Activated effector memory CD4-positive, alpha-beta T cell treated with anti-CD3 and anti-CD28 coated beads, Interleukin-2, amount 50 U/mL, for 16 hours (primary cell): ENCODE measurements around the gene GMFB.
"Not testable (repeated sequence)": the region's sequence is repeated elsewhere in the genome, so short reads cannot be mapped to it uniquely, and the experiment has no call there.

ENCODE experiments used
- DNase-seq: peaks from one replicate; pipeline ENCODE4 v3.0.0-alpha.2; 2020

The GMFB gene

DNA sequence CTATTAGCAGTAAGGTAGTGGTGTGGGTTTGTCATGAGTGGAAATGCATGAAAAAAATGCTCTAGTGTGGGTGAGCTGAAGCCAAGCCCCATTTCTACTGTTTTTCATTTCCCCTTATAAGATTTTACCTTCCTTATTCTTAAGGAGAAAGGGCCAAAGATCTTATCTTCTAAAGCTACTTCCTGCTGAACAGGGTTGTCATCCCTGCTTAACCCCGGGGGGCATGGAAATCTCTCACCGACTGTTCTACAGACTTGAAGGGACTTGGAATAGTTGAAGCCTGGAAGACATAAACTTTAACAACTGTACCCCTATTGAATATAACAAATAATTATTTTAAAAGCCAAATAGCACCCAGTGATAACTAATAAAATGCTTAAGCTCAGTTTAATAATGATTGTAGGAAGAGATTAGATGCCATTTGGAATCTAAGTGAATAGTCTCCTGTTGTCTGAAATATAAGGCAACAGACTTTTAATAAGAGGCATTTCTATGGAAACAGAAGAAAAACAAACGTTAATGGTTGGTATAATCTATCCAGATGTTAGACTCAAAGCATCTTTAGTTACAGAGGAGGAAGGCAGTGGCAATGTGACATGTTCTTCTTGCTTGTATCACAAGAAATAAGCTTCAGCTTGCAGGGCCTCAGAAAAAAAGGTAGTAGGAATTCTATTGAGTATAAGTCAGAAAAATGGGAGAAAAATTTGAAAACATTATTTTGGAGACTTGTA, 1.8 kb upstream of the GMFB start:
- DNase-seq = no peak

DNA sequence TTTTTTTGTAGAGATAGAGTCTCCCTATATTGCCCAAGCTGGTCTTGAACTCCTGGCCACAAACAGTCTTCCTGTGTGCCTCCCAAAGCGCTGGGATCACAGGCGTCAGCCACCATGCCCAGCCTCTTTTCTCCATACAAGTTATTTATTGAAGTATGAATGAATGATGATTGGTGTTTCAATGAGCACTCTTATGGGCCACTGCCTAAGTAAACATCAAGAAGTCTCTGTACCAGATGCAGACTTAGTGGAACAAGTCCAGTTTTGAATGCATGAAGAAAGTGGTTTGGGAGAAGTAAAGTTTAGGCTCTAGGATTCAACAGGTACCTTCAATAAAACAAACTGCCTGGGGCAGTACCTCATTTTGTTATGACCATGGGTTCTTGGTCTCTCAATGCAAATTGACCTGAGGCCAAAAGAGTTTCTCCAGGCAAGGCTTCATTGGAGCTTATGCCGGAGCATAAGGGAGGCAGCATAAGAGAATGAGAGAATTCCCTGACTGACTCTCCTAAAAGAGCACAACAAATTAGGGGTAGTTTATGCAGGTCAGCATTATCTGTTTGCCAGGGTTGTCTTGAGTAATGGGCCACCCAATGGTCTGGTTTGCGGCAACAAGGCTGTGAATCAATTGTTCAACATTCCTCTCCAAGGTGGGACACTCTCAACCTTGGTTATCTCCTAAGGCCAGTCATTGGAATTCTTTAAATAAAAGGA, 1.1 kb upstream of the GMFB start:
- DNase-seq = no peak

DNA sequence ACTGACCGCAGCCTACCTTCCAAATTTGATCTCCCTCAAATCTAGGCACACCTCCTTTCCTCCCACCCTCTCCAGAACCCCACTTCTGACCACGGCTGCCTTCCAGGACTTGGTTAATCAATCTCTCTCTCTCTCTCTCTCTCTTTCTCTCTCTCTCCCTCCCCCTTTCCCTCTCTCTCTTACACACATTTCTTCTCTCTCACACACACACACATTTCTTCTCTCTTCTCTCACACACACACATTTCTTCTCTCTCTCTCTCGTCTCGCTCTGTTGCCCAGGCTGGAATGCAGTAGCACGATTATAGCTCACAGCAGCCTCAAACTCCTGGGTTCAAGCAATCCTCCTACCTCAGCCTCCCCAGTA, 521 bp upstream of the GMFB start:
- no peak for DNase-seq

DNA sequence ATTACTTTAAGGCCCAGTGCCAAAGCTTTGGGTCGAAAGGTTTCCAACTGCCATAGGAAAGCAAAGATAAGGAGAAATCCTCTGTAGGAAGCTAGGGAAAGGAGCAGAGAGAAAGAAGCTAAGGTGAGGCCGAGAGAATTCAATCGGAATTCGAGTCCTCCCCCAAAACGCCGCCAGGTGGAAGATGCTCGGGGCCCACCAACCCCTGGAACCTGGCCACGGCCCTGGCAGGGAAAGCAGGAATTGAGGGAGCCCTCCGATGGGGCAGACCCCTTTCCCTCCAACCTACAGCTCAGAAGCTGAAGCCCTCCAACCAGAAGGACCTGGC, 498 bp downstream of the GMFB start:
- DNase-seq = no peak

DNA sequence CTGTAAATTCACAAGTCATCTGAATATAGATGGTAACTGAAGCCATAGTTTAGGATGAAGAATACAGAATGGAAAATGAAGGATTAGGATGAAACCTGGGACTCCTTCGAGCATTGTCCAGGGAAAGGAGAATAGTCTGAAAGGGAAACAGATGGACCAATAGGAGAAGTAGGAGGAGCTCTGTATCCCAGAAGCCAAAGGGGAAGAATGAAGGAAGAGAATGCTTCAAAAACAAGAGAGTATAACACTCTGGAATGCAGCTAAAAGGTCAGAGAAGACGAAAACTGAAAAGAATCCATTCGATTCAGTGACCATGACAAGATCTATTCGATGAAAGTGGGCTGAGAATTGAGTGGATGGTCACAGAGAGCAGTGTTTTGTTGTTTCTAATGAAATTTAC, 1.0 kb downstream of the GMFB start:
- no peak for DNase-seq

DNA sequence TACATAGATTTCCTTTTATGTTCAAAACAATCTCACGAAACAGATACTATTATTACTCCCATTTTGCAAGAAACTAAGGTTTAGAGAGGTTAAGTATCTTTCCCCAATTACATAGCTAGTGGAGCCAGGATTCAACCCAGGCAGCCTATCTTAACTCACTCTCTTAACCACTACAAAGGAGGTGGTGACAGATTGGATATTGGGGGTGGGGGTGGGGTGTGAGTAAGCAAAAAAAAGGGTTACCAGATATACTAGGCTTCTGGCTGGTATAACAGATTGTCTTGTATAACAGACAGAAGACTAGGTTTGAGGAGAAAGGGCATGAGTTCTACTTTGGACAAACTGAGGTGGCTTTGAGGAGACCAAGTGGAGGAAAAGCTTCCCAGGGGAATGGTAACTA, 2.1 kb downstream of the GMFB start:
- DNase-seq = no peak

DNA sequence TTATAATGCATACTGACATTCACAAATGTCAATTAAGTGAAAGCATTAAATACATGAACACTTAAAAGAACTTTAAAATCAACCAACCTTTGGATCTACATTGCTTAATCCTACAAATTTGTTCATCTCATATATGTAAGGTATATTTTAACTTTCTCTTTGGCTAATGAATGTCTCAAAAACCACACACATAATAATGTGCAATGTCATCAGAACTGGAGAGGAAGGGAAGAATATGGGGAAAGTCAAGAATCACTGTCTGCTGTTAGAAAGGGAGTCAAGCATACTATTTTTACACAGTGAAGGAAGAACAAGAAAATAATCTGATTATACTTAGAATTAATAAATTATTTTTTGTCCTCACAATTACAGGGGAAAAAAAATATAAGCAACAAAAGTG, 4.9 kb downstream of the GMFB start:
- DNase-seq = no peak

DNA sequence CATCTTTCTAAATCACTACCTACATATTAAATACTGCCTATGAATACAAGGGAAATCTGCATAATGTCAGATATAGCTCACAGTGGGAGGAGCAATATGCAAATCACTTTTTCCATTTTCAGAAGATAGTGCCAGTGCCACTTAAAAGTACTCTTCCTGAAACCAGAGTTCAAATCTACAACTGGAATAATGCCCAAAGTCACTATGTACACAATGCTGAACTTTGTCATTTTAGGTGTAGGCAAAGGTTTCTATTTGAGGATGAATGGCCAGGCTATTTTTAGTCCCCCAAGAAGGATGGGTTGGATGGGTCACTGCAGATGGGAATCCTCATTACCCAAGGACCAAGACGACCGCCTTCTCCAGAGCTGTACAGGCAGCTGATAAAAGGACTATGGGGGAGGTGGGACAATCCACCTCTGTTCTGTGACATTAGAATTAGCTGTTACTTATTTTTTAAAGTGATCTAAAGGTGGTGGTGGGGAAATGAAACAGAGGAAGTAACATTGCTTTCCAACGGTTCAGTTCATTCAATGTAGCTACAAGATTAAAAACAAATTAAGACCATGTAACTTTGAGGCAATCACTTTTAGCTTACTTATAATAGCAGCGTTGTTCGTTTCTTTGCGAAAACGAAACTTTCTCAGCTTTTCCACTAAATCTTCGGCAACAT, 5.6 kb downstream of the GMFB start:
- DNase-seq = no peak

DNA sequence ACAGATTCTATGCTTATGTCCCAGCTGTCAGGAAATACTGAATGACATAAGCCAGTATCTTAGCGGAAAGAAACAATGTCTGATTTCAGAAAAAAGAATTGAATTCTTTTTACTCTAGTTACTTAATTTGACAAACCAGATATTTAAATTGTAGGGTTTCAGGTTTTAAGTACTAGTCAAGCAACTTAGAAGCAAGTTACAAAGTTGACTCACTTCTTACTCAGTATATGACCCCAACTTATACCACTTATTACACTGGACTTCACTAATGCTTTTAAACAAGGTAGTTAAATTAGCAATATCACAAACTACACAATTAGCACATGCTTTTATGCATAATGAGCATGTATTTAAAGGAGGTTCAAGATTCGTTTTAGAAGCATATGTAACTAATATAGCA, 7.1 kb downstream of the GMFB start:
- no peak for DNase-seq

DNA sequence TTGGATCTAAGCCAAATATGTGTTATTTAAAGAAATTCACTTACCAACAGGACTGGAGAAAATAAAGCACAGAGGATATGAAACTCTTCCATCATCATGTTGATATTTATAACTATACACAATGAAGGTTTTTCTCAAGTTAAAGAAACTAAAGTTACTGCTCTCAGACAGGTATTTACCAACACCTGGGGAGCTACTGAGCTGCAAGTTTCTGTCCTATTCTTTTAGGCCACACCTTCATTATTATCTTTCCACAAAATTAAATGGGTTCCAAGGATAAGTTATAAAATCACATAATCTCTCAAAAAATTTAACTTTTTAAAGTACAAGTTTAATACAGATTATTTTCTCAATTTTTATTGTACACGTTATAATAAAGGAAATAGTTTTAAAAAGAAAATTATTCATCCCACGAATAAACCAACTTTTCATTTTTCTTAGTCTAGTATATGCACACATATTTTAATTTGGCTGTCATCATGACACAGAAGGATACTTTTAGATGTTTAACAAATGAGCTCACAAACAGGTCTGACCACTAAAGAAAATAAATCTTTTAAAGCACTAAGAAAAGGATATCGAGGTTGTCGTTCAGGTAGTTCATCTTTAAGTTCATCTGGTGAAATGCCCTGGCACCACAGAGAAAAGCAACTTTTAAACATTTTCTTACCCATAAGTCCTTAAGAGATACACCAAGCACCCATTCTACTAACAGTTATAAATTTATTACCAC, 7.8 kb downstream of the GMFB start:
- DNase-seq = no peak

DNA sequence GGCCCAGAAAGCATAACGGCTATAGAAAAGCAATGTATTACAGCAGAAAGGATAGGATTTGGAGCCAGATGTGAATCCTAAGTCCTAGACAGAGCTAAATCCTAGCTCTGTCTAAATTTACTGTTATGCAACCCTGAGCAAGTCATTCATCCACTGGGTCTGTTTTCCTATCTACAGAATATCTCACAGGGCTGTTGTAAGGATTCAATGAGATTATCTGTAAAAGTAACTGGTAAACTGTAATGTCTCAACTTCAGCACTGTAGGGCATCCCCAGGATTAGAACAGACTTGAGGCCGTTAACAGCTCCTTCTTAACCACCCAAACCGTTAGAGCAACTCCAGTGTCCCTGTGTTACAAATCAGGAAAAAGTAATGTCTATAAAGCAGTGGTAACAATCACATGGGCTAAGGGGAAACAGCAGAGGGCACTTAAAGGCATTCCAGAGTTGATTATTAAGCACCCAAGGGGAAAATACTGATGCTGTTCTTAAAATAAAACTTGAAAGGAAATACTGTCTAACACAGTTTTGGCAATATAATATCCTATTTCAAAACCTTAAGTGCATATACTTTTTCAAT, 10.1 kb downstream of the GMFB start:
- no peak for DNase-seq

DNA sequence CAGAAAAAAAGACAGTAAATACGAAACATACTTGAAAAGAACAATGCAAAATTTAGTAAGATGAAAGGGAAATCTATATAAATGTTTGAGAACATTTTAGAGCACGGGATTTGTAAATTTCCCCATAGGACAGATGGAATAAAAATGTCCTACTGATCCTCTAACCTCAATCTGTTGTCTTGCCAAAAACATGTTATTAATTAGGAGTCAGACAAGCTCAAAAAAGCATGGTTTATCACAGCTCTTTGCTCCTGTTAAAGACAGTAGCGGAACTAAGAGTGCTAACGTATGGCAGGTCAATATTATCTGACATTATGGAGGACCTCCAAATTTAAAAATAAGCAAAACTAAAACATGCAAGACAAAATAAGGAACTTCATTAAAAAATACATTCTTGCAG, 12.9 kb downstream of the GMFB start:
- DNase-seq = no peak

DNA sequence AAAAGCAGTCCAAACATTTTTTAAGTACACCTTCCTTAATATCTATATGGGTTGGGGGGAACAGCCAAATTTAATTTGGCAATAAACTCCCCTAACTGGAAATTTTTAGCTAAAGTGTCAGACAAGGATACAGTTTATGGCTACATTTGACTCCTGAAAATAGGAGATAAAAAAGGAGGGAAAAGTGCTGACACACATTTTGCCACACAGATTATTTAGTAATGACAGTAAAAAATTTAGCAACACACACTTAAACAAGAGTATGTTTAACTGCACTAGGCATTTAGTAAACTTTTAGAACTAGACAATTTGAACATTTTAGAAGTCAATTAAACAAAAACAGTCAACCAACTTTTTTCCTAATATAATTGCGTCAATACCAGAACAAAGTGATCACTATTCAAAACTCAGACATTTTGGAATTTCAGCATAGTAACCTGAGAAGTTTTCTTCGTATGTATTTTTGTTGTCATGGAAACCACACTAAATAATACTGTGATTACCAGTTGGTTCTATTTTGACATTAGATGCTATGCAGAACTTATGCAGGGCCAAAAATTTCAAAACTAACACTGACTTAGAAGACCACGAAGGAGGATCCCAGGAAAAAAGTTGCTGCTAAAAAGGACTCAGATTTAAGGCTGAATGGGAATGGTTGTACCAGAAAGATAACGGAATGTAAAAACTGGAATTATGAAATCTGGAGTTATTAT, 13.4 kb downstream of the GMFB start:
- DNase-seq = no peak

DNA sequence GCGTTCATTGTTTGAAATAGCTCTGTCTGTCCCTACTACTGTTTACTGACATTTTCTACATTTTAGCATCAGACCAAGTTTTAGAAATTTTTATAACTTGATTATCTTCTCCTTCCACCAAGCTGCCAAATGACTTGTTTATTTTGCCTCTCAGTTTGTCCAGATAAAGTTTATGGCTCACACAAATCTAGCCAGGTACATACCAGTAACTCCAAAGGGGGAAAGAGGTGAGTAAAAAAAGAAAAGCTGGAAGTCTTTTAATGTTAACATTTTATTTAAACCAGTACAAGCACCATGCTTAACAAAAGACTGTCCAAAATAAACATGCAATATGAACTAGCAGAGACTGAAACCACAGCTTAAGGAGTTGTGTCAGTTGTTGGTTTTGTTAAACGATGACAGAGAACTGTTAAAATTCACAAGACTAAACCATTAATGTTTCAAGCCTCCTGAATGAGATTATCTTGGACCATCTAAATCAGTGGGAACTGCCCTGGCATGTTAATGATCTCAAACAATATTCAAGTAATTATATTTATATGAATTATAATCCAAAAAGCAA, 14.5 kb downstream of the GMFB start:
- DNase-seq = no peak

DNA sequence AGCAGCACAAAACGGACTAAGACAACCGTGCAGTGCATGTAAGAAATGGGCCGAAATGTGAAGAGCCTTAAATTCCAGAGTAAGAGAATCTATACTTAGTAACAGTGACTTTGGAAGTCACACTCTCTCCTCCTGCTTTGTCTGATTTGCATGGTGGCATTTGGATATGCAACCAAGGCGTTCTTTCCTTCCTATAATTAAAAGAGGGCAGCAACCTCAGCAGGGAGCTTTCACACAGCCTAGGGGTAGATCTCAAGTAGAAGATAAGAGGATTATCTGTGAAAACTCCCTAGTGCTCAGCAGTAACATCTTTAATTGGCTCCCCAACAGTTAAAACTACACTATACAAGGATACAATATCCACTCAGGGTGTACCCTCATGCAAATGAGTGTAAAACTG, 16.5 kb downstream of the GMFB start:
- DNase-seq = no peak

DNA sequence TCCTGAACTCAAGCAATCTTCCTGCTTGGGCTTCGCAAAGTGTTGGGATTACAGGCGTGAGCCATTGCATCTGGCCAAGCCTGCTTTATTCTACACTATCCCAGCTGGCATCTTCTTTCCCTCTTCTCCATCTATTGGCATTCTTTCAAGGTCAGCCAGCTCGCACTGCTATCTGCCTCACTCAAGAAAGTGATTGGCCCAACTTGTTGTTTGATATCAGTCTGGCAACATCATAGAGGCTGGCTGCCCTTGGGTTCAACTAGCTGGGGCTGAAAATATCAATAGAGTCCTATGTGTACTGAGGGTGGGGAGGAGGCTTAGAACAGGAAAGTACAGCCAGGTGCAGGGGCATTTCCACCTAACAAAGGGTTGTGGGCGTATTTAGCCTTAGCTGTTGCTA, 17.1 kb downstream of the GMFB start:
- DNase-seq = no peak

DNA sequence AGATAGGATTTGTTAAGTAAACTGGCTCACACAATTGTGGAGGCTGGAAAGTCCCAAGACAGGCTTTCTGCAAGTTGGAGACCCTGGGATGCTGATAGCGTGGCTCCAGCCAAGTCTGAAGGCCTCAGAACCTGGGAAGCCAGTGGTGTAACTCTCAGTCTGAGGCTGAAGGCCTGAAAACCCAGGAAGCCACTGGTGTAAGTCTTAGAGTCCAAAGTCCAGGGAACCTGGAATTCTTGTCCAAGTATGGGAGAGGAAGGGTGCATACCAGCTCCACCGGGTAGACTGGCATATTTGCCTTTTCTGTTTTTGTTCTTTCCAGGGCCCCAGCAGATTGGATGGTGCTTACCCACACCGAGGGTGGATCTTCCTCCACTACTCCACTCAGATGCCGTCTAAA, 18.1 kb downstream of the GMFB start:
- DNase-seq = no peak

DNA sequence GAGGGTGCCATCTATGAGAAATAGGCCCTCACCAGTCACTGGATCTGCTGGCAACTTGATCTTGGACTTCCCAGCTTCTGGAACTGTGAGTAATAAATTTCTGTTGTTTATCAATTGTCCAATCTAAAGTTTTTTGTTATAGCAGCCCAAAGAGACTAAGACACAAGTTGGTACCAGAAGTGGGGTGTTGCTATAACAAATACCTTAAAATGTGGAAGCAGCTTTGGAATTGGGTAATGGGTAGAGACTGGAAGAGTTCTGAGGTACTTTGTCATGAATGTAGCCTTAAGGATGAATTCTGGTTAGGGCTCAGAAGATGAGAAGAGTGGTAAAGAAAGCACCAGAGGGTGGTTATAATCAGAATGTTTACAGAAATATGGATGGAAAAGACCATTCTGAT, 21.5 kb downstream of the GMFB start:
- no peak for DNase-seq

DNA sequence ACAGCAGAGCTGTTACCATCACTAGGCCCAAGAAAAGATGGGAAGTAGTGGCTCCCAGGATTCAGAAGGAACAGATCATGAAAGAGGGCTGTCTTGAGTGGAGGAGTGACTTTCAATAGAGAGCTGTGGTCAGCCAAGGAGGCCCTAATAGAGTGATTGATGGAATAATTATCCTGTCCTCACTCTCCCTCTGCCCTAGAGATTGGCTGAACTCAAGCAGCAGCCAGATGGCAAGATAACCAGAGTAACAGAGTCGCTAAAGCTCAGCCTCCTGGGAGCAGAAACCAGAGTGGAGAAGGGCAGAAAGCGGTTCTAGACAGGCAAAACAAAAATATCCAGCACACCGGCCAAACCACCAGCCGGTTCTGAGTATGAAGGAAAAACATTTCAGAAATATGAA, 23.1 kb downstream of the GMFB start:
- no peak for DNase-seq

DNA sequence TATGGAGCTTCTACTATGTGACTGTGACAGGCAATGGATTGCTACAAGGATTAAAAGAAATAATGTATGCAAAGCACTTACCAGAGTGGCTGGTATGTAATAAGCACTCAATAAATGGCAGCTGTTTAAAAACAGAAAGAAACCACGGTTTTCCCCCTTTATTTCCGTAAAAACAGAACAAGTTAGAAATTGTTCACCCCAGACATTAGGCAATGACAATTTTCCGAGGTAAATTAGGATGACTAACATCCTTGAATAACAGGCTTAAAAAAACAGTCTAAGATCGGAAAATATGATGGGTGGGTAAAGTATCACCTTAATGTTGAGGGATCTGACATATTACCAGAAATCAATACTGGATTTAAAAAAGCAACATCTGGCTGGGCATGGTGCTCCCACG, 26.7 kb downstream of the GMFB start:
- no peak for DNase-seq

DNA sequence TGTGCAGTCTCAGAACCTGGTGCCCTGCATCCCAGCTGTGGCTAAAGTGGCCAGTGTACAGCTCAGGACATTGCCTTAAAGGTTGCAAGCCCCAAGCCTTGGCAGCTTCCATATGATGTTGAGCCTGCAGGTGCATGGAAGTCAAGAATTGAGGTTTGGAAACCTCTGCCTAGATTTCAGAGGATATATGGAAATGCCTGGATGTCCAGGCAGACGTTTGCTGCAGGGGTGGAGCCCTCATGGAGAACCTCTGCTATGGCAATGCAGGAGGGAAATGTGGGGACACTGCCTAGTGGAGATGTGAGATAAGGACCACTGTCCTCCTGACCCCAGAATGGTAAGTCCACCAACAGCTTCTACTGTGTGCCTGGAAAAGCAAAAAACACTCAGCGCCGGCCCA, 29.7 kb downstream of the GMFB start:
- DNase-seq = no peak

DNA sequence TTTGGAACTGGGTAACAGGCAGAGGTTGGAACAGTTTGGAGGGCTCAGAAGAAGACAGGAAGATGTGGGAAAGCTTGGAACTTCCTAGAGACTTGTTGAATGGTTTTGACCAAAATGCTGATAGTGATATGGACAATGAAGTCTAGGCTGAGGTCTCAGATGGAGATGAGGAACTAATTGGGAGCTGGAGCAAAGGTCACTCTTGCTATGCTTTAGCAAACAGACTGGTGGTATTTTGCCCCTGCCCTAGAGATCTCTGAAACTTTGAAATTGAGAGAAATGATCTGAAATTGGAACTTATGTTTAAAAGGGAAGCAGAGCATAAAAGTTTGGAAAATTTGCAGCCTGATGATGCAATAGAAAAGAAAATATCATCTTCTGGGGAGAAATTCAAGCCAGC, 30.2 kb downstream of the GMFB start:
- not testable (repeated sequence) for DNase-seq

DNA sequence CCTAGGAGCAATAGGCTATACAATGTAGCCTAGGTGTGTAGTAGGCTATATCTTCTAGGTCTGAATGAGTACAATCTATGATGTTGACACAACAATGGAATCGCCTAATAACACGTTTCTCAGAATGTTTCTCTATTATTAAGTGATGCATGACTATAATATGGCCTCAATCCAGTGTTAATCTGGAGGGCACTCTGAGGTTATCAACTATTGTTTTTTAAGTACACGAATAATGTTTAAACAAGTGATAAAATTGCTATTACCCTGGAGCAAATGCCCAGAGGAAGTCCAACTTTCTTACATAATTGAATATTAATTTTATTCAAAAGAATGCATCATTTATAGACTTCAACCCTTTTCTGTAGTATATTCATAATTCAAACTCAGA, 31.2 kb downstream of the GMFB start:
- DNase-seq = no peak
